Measurements from ENCODE around the gene ITPR2. TPM values are rescaled to one million over a fixed set of nuclear protein-coding genes. Genes with fewer than 3 reads are reported as not detected.
A peak's percentile ranks its signal among the peaks of the same experiment; 100 is the strongest.

The ITPR2 gene
- polyA plus RNA-seq, 1 experiment, result 3.4 TPM

GRCh38 chr12:26857465-26858176, 24.6 kb upstream of the ITPR2 start:
- Histone ChIP-seq H3K27ac (ENCODE audit: low read depth, low read length) (no peak overlapping the region), H3K27me3 (ENCODE audit: control insufficient read depth, insufficient read depth, low read length) (peaks cover 7% of the 10 kb centered on the region), H3K4me3 (ENCODE audit: low read depth, low read length) (no peak overlapping the region), H3K9me3 (ENCODE audit: control insufficient read depth, insufficient read depth, low read length) (no peaks in the 10 kb centered on the region)
- ChIA-PET POLR2A (no interaction called here), CTCF (interaction anchor here (3.6 kb wide), 1 partner anchor 28 kb away, joined by 21 read pairs; no protein-coding TSS in a partner anchor)
- TF ChIP-seq CTCF (IDR thresholded peaks at IDR 0.05; ENCODE audit: low read depth, low read length), result no peak
- no peak for DNase-seq (ENCODE audit: low read depth, low spot score)

- H3K9me3 ChIP-seq (ENCODE audit: control insufficient read depth, insufficient read depth, low read length), result no peaks in the 10 kb centered on the region
- no peak overlapping the region for H3K4me3 ChIP-seq (ENCODE audit: low read depth, low read length)
- DNase-seq (ENCODE audit: low read depth, low spot score), result no peak
- peaks cover 7% of the 10 kb centered on the region for H3K27me3 ChIP-seq (ENCODE audit: control insufficient read depth, insufficient read depth, low read length)
- TF ChIP-seq CTCF (IDR thresholded peaks at IDR 0.05; ENCODE audit: low read depth, low read length), result no peak
- CTCF ChIA-PET, result interaction anchor here (2.4 kb wide), 1 partner anchor 30 kb away, joined by 8 read pairs; no protein-coding TSS in a partner anchor
- POLR2A ChIA-PET, result no interaction called here
- no peak overlapping the region for H3K27ac ChIP-seq (ENCODE audit: low read depth, low read length)
Measured at GRCh38 chr12:26855337-26855736, 22.3 kb upstream of the ITPR2 start.

- POLR2A ChIA-PET, result no interaction called here
- Histone ChIP-seq H3K27ac (ENCODE audit: low read depth, low read length) (no peak overlapping the region), H3K9me3 (ENCODE audit: control insufficient read depth, insufficient read depth, low read length) (no peaks in the 10 kb centered on the region), H3K4me3 (ENCODE audit: low read depth, low read length) (no peak overlapping the region), H3K27me3 (ENCODE audit: control insufficient read depth, insufficient read depth, low read length) (peaks cover 7% of the 10 kb centered on the region)
- CTCF ChIA-PET, result interaction anchor here (2.4 kb wide), 1 partner anchor 31 kb away, joined by 8 read pairs; no protein-coding TSS in a partner anchor
- no peak for TF ChIP-seq CTCF (IDR thresholded peaks at IDR 0.05; ENCODE audit: low read depth, low read length)
- no peak for DNase-seq (ENCODE audit: low read depth, low spot score)
Measured at GRCh38 chr12:26854031-26854390, 21.0 kb upstream of the ITPR2 start.

DNA sequence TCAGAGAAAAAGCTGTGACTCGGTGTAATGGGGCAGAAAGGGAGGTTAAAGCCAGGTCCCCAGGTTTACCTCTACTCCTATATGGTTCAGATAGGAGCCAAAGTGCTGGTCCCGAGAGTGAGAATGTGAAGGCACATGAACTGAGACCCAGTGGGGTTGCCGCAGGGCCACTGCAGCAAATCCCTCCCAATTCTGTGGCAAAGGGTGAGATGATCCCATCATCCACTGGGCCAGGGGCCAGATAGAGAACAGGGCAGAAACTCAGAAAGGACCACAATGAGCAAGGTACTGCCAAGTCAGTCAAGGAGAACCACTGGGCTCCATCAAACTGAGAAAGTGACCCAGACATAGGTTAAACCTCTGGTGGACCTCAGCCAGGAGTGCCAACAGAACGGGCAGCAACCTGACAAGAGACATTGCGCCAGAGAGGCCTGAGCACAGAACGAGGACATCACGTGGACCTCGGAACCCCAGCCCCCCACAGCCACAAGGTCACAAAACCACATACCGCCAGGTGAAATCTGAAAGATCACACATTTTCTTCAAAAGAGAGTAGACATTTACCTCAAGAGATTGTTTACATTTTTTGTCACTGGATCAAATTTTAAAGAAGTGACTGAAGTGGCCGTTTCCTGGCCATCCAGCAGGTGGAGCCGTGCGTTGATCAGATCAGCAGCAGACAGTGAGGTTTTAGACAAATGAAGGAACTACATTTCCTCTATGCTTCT, 20.5 kb upstream of the ITPR2 start:
- TF ChIP-seq CTCF (IDR thresholded peaks at IDR 0.05; ENCODE audit: low read depth, low read length), result peak; percentile 92
- Histone ChIP-seq H3K9me3 (ENCODE audit: control insufficient read depth, insufficient read depth, low read length) (no peaks in the 10 kb centered on the region), H3K27ac (ENCODE audit: low read depth, low read length) (no peak overlapping the region), H3K27me3 (ENCODE audit: control insufficient read depth, insufficient read depth, low read length) (peaks cover 4% of the 10 kb centered on the region), H3K4me3 (ENCODE audit: low read depth, low read length) (no peak overlapping the region)
- ChIA-PET POLR2A (no interaction called here), CTCF (interaction anchor here (1.3 to 2.5 kb wide), 2 partner anchors 31 to 453 kb away, joined by 3 to 14 read pairs; no protein-coding TSS in a partner anchor)
- DNase-seq (ENCODE audit: low read depth, low spot score), result no peak
